Thoracic aorta (tissue), 2 donors: ENCODE measurements around the gene CLSTN1. TPM values are rescaled to one million over a fixed set of nuclear protein-coding genes. Genes with fewer than 3 reads are reported as not detected.

Experiments used
- ATAC-seq: fragments of 150-250 bp; one replicate; pipeline ENCODE4 v1.8.0; 2017; ENCODE audit warnings: low read depth; ENCODE audit not compliant: insufficient number of reproducible peaks, low FRiP score
- DNase-seq: peaks from one replicate; pipeline ENCODE4 v3.0.0-alpha.2; 2020; ENCODE audit warnings: low spot score
- H3K27ac ChIP-seq, 2 donors: fragments of 200-600 bp; sonication (generic); 1 replicate in 1 of 2; 2 replicates in 1 of 2; pipeline ENCODE4 v1.5.1; 2016; ENCODE audit warnings: mild to moderate bottlenecking in 2 of 2, moderate library complexity in 2 of 2
- H3K27me3 ChIP-seq: fragments of 200-600 bp; sonication (generic); replicated peaks from 2 replicates; pipeline ENCODE4 v1.6.0; 2016; ENCODE audit warnings: mild to moderate bottlenecking; ENCODE audit not compliant: insufficient read depth
- H3K36me3 ChIP-seq: fragments of 200-600 bp; sonication (generic); one replicate; pipeline ENCODE4 v1.5.1; 2016
- H3K4me1 ChIP-seq, 2 donors: fragments of 200-600 bp; sonication (generic); 1 replicate in 1 of 2; 2 replicates in 1 of 2; pipeline versions ENCODE4 v1.5.1 to v1.6.0; 2016; ENCODE audit warnings: low read depth in 2 of 2, mild to moderate bottlenecking in 1 of 2; ENCODE audit not compliant: control insufficient read depth in 1 of 2
- H3K4me3 ChIP-seq: fragments of 200-600 bp; sonication (generic); 2 replicates; pipeline ENCODE4 v1.5.1; 2016; ENCODE audit warnings: mild to moderate bottlenecking
- H3K9me3 ChIP-seq: fragments of 200-600 bp; sonication (generic); 2 replicates; pipeline ENCODE4 v1.5.1; 2016
- CTCF ChIP-seq: fragments of 200-600 bp; sonication (generic); IDR thresholded peaks from one replicate; pipeline ENCODE4 v1.5.1; 2019; ENCODE audit warnings: antibody characterized with exemption
- total RNA-seq, 2 donors: library from RNA; depleted of rRNA; stranded (reverse); fragments of >200 nt; gene quantifications; one replicate each; pipeline versions ENCODE4 v1.1.0 to v1.2.3, GENCODE V29; 2016

The CLSTN1 gene
- total RNA-seq, 2 donors from 2014 or later, result 78.6 to 81.9 TPM

- no peak overlapping the region for H3K27ac ChIP-seq
- H3K36me3 ChIP-seq, result peaks cover 8% of the 10 kb centered on the region
- H3K4me1 ChIP-seq, result peaks cover 6 to 26% of the 10 kb centered on the region in 2 donors
- DNase-seq, result no peak
- no peaks in the 10 kb centered on the region for H3K27me3 ChIP-seq
- TF ChIP-seq CTCF, result no peak
- no peak for ATAC-seq
- no peak overlapping the region for H3K4me3 ChIP-seq
- no peaks in the 10 kb centered on the region for H3K9me3 ChIP-seq
Measured at GRCh38 chr1:9845914-9846313, 22.1 kb upstream of the CLSTN1 start.

GRCh38 chr1:9844756-9845155, 21.0 kb upstream of the CLSTN1 start:
- Histone ChIP-seq H3K27me3 (no peaks in the 10 kb centered on the region), H3K4me1 (peaks cover 6 to 26% of the 10 kb centered on the region in 2 donors), H3K4me3 (no peak overlapping the region), H3K36me3 (peaks cover 6% of the 10 kb centered on the region), H3K9me3 (no peaks in the 10 kb centered on the region), H3K27ac (peak overlapping the region; percentile 13 to 22)
- DNase-seq (no peak), ATAC-seq (no peak)
- no peak for TF ChIP-seq CTCF

- Histone ChIP-seq H3K9me3 (no peaks in the 10 kb centered on the region), H3K36me3 (no peaks in the 10 kb centered on the region), H3K4me1 (peaks cover 6 to 26% of the 10 kb centered on the region in 2 donors), H3K27me3 (no peaks in the 10 kb centered on the region), H3K27ac (peak overlapping the region; percentile 13 to 22), H3K4me3 (peak overlapping the region; percentile 48)
- ATAC-seq (no peak), DNase-seq (no peak)
- no peak for TF ChIP-seq CTCF
Measured at GRCh38 chr1:9844106-9844505, 20.3 kb upstream of the CLSTN1 start.

- H3K27ac ChIP-seq, result no peak overlapping the region
- H3K4me1 ChIP-seq, result peaks cover 6 to 26% of the 10 kb centered on the region in 2 donors
- no peak for TF ChIP-seq CTCF
- DNase-seq, result no peak
- H3K36me3 ChIP-seq, result no peaks in the 10 kb centered on the region
- no peaks in the 10 kb centered on the region for H3K27me3 ChIP-seq
- H3K4me3 ChIP-seq, result no peak overlapping the region
- no peak for ATAC-seq
- no peaks in the 10 kb centered on the region for H3K9me3 ChIP-seq
Measured at GRCh38 chr1:9843576-9843945, 19.8 kb upstream of the CLSTN1 start.

- peaks cover 6 to 26% of the 10 kb centered on the region in 2 donors for H3K4me1 ChIP-seq
- no peak for DNase-seq
- H3K9me3 ChIP-seq, result no peaks in the 10 kb centered on the region
- no peaks in the 10 kb centered on the region for H3K27me3 ChIP-seq
- no peak for ATAC-seq
- no peak overlapping the region for H3K27ac ChIP-seq
- no peak for TF ChIP-seq CTCF
- no peak overlapping the region for H3K4me3 ChIP-seq
- no peaks in the 10 kb centered on the region for H3K36me3 ChIP-seq
Measured at GRCh38 chr1:9842781-9843575, 19.2 kb upstream of the CLSTN1 start.
